Measurements from ENCODE around the gene NKAIN2.

DNA sequence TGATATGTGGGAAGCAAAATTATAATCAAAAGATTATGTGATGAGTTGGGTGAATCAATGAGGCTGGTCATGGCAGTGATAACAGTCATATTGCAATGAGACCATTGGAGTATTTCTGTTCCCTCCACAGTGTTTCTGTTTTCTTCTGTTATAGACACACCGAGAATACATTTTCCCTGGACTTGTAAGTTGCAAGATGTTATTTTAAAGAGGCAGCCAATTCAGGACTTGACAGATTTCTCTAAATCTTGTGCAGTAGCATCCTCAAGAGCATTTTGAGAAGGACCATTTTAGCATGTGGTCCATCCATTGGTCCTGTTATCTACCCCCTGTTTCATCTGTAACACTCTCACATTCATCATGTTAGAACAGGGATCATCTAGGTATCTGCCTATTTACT lies 55.6 kb downstream of the NKAIN2 start:
- TF ChIP-seq, protein P1, sequence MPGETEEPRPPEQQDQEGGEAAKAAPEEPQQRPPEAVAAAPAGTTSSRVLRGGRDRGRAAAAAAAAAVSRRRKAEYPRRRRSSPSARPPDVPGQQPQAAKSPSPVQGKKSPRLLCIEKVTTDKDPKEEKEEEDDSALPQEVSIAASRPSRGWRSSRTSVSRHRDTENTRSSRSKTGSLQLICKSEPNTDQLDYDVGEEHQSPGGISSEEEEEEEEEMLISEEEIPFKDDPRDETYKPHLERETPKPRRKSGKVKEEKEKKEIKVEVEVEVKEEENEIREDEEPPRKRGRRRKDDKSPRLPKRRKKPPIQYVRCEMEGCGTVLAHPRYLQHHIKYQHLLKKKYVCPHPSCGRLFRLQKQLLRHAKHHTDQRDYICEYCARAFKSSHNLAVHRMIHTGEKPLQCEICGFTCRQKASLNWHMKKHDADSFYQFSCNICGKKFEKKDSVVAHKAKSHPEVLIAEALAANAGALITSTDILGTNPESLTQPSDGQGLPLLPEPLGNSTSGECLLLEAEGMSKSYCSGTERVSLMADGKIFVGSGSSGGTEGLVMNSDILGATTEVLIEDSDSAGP (CRISPR knock-in tag; IDR thresholded peaks at IDR 0.05): no peak
- TF ChIP-seq POLR2A (conservative IDR thresholded peaks at IDR 0.05) (no peak), SP1 (CRISPR knock-in tag; IDR thresholded peaks at IDR 0.05) (no peak), POLR2AphosphoS5 (IDR thresholded peaks at IDR 0.05; ENCODE audit: control insufficient read depth, insufficient read depth, low read depth, low read length) (no peak), HMG20B (CRISPR knock-in tag; IDR thresholded peaks at IDR 0.05) (no peak), MAX (CRISPR knock-in tag; IDR thresholded peaks at IDR 0.05) (no peak), FOXK2 (conservative IDR thresholded peaks at IDR 0.05 in 1 of 2, IDR thresholded peaks at IDR 0.05 in 1 of 2; ENCODE audit: low read depth in 2 of 2) (no peak), ZC3H4 (CRISPR knock-in tag; IDR thresholded peaks at IDR 0.05; ENCODE audit: borderline replicate concordance) (no peak), AFF4 (CRISPR knock-in tag; IDR thresholded peaks at IDR 0.05) (no peak)
